Calu3 (cell line): ENCODE data around the gene C21orf91. TPM values are rescaled to one million over a fixed set of nuclear protein-coding genes. Genes with fewer than 3 reads are reported as not detected.

Experiments used
- BruUV-seq: library from RNA; stranded (reverse); fragments of 400-500 nt; replicated peaks from 2 replicates; lab custom pipeline; 2021; lab: Mats Ljungman, UMichigan
- CTCF ChIA-PET: fragments of 300-600 bp; sonication (Branson Sonifier 250); formaldehyde crosslinking; loops from one replicate; lab custom pipeline; 2022; ENCODE audit warnings: antibody characterized with exemption; lab: Charles Lee
- DNase-seq: peaks from one replicate; pipeline ENCODE4 v3.0.0; 2022
- H3K27ac Mint-ChIP-seq: one replicate; pipeline ENCODE4 v1.8.0; 2022; ENCODE audit warnings: mixed read lengths; ENCODE audit not compliant: unreplicated experiment
- H3K27me3 Mint-ChIP-seq: one replicate; pipeline ENCODE4 v1.8.0; 2022; ENCODE audit warnings: mixed read lengths; ENCODE audit not compliant: unreplicated experiment
- H3K36me3 Mint-ChIP-seq: one replicate; pipeline ENCODE4 v1.8.0; 2022; ENCODE audit warnings: mild to moderate bottlenecking, moderate library complexity, mixed read lengths; ENCODE audit not compliant: insufficient read depth, unreplicated experiment
- H3K4me1 Mint-ChIP-seq: one replicate; pipeline ENCODE4 v1.8.0; 2022; ENCODE audit warnings: mild to moderate bottlenecking, low read depth, mixed read lengths; ENCODE audit not compliant: unreplicated experiment
- H3K4me3 Mint-ChIP-seq: one replicate; pipeline ENCODE4 v1.8.0; 2022; ENCODE audit warnings: mild to moderate bottlenecking, low read depth, moderate library complexity, mixed read lengths; ENCODE audit not compliant: unreplicated experiment
- H3K9me3 Mint-ChIP-seq: one replicate; pipeline ENCODE4 v1.8.0; 2022; ENCODE audit warnings: low read depth, mixed read lengths; ENCODE audit not compliant: unreplicated experiment
- intact Hi-C: fragments of 100-400 bp; cut with micrococcal nuclease; formaldehyde crosslinking; loops from one replicate; pipeline ENCODE4 v1.10.0; 2022; ENCODE audit not compliant: unreplicated experiment
- total RNA-seq: library from RNA; stranded (reverse); gene quantifications from 2 replicates; pipeline ENCODE4 v1.2.3, GENCODE V29; 2022
- TF ChIP-seq, protein P1 (sequence below): fragments of 200-600 bp; IDR thresholded peaks from one replicate; pipeline ENCODE4 v1.8.0; 2022; ENCODE audit warnings: antibody characterized with exemption; ENCODE audit not compliant: unreplicated experiment

The C21orf91 gene
- total RNA-seq, 1 experiment from 2014 or later = 9.6 TPM

DNA sequence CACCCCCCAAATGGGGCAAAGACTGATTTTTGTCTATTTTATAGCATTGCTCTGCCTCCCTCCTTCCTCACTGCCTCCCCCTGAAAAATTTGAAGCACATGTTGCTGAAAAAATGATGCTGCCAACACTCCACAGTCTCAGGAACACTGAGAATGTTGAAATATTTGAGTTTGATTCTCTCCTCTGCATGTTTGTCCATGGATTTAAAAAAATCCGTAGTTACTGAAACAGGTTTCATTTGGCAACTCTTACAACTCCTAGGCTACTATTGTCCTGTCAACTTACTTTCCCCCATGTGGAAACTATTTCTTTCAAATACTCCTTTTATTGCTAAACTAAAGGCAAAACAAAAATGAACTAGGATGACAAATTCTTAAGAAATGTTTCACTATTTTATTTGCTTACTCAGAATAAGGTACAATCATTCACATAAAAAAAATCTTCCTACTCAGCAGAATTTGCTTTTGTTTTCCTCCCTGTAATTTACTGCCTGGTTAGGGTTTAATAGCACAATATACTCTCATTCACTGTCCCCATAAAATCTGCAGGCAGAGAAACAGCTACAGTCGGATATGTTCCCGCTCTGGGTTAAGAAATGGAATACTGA, 50.2 kb downstream of the C21orf91 start:
- intact Hi-C loops = no loop called here
- H3K4me1 Mint-ChIP-seq = no peaks in the 10 kb centered on the region
- no peak for DNase-seq
- peaks cover 4% of the 10 kb centered on the region for H3K9me3 Mint-ChIP-seq
- H3K36me3 Mint-ChIP-seq = no peaks in the 10 kb centered on the region
- CTCF ChIA-PET = no interaction called here
- BruUV-seq = no TSS peak
- no peak overlapping the region for H3K4me3 Mint-ChIP-seq
- peaks cover 10% of the 10 kb centered on the region for H3K27me3 Mint-ChIP-seq
- TF ChIP-seq, protein P1, sequence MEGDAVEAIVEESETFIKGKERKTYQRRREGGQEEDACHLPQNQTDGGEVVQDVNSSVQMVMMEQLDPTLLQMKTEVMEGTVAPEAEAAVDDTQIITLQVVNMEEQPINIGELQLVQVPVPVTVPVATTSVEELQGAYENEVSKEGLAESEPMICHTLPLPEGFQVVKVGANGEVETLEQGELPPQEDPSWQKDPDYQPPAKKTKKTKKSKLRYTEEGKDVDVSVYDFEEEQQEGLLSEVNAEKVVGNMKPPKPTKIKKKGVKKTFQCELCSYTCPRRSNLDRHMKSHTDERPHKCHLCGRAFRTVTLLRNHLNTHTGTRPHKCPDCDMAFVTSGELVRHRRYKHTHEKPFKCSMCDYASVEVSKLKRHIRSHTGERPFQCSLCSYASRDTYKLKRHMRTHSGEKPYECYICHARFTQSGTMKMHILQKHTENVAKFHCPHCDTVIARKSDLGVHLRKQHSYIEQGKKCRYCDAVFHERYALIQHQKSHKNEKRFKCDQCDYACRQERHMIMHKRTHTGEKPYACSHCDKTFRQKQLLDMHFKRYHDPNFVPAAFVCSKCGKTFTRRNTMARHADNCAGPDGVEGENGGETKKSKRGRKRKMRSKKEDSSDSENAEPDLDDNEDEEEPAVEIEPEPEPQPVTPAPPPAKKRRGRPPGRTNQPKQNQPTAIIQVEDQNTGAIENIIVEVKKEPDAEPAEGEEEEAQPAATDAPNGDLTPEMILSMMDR = no peak
- no peak overlapping the region for H3K27ac Mint-ChIP-seq

DNA sequence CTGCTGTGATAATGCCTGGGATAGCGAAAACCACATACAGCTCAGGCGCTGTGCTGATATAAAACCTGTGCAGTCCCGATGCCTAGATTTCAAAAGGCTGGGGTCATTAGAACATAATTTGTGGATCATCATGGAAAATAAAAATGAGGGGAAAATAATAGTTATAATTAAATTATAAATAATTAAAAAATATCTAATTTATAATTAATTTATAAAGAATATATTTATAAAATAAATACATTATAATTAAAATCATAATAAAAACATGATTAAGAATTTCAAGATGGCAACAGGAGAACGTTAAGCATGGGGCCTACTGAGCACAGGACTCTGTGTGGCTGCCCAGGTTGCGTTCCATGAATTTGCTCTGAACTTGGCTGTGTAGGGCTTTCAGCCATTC, 53.9 kb downstream of the C21orf91 start:
- H3K4me1 Mint-ChIP-seq = no peaks in the 10 kb centered on the region
- intact Hi-C loops = no loop called here
- TF ChIP-seq, protein P1 = no peak
- no TSS peak for BruUV-seq
- no peak overlapping the region for H3K27ac Mint-ChIP-seq
- H3K36me3 Mint-ChIP-seq = no peaks in the 10 kb centered on the region
- peaks cover 10% of the 10 kb centered on the region for H3K27me3 Mint-ChIP-seq
- no peak for DNase-seq
- no peaks in the 10 kb centered on the region for H3K9me3 Mint-ChIP-seq
- CTCF ChIA-PET = no interaction called here
- H3K4me3 Mint-ChIP-seq = no peak overlapping the region

DNA sequence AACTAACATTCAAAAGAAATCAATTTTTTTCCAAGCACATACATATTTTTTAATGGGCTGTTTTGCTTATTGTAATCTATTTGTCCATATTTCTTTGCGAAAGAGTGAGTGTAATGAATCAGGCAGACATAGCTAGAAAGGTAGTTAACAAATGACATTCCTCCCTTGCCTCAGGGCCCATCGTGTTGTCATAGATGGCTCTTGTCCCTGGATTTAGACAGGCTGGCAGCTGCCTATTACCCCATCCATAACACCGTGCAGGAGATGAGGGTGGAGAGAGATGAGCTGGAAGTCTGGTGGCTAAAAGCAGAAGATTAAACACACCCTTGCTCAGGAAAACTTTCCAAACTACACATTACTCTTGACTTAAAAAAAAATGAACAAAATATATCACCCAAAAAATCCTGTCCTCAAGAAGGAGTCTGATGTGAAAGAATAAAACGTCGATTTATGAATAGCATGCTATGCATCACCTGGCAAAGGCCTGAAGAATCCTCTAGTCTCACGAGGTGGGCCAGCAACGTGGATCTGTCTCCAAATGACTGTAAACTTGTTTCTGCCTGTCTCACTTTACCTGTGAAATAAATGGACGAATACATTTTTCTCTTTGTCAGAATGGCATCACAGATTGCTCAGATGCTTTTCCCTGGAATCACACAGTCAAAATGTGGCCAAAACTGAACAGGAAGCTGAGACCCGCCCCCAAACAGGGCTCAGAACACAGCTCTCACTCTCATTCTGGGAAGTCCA, 55.7 kb downstream of the C21orf91 start:
- no peak overlapping the region for H3K27ac Mint-ChIP-seq
- H3K4me1 Mint-ChIP-seq = no peaks in the 10 kb centered on the region
- intact Hi-C loops = no loop called here
- no peak overlapping the region for H3K4me3 Mint-ChIP-seq
- no peaks in the 10 kb centered on the region for H3K36me3 Mint-ChIP-seq
- no TSS peak for BruUV-seq
- CTCF ChIA-PET = no interaction called here
- H3K27me3 Mint-ChIP-seq = peaks cover under 1% of the 10 kb centered on the region
- TF ChIP-seq, protein P1 = no peak
- no peak for DNase-seq
- no peaks in the 10 kb centered on the region for H3K9me3 Mint-ChIP-seq

DNA sequence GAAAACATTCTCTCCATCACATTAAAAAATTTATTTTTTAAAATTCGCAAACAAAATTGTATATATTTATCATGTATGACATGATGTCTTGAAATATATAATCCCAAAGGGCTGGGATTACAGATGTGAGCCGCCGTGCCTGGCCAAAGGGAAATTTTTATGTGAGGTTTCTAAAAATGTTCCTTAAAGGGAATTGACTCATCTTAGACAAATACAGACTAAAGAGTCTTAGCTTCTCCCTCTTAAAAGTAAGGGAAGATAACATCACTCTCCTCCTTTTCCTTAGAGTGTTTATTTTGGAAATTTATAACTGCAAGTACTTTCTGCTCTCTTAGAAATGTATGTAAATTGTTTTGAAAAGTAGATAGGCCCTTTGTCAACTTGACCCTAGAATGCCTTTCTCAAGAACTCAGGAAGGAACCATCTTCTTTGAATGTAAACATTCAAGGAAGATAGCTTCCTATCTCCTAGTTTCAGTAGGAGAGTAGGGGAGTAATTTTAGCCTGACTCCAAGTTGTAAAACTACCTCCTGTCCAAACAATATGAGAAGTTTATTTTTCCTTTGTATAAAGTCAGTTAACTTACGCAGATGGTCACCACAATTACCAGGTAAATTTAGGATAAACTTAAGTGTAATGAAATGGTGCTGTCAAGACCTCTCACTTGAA, 59.5 kb downstream of the C21orf91 start:
- no peaks in the 10 kb centered on the region for H3K27me3 Mint-ChIP-seq
- TF ChIP-seq, protein P1 = no peak
- DNase-seq = no peak
- no peak overlapping the region for H3K4me3 Mint-ChIP-seq
- H3K4me1 Mint-ChIP-seq = no peaks in the 10 kb centered on the region
- CTCF ChIA-PET = no interaction called here
- intact Hi-C loops = no loop called here
- no peak overlapping the region for H3K27ac Mint-ChIP-seq
- BruUV-seq = no TSS peak
- no peaks in the 10 kb centered on the region for H3K9me3 Mint-ChIP-seq
- H3K36me3 Mint-ChIP-seq = no peaks in the 10 kb centered on the region
